Eye (tissue), 1 donor: ENCODE data around the gene TIMM17B.
"Not testable (repeated sequence)": the region's sequence is repeated elsewhere in the genome, so short reads cannot be mapped to it uniquely, and the experiment has no call there.

Source experiments
- DNase-seq: peaks from one replicate; pipeline ENCODE4 v3.0.0-alpha.2; 2015

Gene TIMM17B

GRCh38 chrX:48893556-48894348, 3.8 kb downstream of the TIMM17B start:
- DNase-seq, result no peak

GRCh38 chrX:48892896-48893295, 4.7 kb downstream of the TIMM17B start:
- DNase-seq, result no peak

DNA sequence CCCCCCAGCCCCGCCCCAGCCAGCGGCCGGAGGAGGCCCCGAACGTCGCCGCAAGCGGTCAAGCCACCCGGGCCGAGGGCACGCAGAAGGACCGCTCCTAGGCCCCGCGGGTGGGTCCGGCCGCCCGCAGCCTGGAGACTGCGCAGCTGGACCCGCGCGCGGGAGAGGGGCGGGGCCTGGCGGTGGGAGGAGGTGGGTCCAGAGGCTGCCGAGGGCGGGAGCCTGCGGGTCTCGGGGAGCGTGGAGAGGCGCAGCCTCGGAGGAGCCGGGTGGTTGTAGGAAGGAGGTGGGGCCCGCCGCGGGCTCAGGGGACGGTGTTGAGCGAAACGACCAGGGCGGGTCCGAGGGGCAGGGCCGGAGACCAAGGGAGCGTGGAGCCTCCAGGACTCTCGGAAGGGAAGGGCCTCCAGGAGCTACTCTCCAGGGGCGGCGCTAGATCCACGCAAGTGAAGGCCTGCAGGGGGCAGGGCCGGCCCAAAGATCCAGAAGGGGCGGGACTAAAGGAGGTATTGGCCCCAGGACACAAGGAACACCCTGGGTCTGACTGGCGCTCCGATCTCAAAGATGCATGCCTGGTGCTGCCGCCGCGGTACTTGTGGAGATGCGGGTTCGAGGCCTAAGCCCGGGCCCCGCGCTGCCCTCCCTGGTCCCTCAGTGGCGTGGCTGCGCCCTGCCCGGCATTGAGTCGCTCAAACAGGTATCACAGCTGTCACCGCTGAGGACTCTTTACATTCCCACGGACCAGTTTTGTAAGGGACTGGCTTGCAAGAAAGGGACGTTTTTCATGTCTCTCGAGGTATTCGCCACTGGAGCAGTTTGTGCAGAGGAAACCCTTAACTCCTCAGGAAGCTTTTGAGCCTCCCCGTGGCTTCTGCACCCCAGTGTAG, 5.9 kb downstream of the TIMM17B start:
- peak; percentile 89 for DNase-seq

DNA sequence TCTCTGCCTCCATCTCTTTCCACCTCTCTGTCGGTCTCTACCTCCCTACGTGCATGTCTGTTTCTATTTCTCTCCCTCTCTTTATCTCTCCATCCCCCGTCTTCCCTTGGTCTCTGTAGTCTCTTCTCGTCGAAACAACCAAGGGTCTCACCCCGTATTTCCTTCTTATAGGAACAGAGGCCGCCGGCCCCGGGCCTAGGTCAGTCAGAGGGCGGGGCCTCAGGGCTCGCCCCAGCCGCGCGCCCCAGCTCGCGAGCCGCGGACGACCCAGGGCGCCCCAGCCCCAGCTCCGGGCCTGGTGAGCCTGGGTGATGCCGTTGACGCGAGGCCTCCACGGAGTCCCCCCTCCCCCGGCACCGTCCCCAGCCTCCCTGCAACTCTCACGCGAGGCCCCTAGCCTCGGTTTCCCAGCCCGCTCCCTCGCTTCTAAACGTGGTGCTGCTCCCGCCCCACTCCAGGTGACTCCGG, 6.6 kb downstream of the TIMM17B start:
- DNase-seq, result peak; percentile 54

GRCh38 chrX:48890296-48890925, 7.2 kb downstream of the TIMM17B start:
- no peak for DNase-seq

DNA sequence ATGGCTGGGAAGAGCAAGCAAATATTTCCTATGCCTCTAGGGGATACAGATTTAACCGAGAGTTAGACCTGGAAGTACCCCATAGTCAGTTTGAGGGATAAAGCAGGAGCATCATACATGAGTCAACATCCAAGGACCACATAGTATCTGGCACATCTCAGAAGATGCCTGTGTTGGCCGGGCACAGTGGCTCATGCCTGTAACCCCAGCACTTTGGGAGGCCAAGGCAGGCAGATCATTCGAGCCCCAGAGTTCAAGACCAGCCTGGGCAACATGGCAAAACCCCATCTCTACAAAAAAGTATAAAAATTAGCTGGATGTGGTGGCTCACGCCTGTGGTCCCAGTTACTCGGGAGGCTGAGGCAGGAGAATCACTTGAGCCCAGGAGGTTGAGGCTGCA, 11.0 kb downstream of the TIMM17B start:
- DNase-seq, result not testable (repeated sequence)

DNA sequence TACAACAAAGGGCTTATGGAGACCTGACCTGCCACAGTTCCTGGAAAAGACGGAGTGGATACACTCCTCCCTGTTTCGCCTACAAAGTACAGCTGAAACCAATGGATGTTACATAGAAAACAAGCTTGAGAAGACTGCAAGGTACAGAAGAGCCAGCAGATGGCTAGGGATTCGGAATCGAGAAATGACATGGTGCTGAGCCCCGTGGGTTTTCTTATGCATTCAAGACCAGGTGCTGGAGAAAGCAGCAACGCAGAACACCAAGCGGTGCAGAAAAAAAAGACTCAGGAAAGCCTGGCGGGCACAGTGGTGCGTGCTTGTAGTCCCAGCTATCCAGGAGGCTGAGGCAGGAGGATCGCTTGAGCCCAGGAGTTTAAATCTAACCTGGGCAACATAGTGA, 13.8 kb downstream of the TIMM17B start:
- no peak for DNase-seq

DNA sequence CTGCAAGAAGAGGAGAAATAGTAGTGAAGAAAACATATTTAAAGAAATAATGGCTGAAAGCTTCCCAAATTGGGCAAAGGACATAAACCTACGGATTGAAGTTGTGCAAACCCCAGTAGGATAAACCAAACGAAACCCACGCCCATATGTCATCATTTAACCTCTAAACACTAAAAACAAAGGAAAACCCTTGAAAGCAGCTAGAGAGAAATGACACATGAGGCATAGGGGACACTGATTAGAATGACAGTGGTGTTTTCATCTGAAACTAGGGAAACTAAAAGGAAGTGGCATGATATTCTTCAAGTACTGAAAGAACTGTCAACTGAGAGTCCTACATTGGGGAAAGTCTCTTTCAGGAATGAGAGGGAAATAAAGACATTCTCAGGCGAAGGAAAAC, 20.6 kb downstream of the TIMM17B start:
- DNase-seq, result not testable (repeated sequence)

DNA sequence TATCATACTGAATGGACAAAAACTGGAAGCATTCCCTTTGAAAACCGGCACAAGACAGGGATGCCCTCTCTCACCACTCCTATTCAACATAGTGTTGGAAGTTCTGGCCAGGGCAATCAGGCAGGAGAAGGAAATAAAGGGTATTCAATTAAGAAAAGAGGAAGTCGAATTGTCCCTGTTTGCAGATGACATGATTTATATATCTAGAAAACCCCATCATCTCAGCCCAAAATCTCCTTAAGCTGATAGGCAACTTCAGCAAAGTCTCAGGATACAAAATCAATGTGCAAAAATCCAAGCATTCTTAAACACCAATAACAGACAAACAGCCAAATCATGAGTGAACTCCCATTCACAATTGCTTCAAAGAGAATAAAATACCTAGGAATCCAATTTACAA, 25.6 kb downstream of the TIMM17B start:
- DNase-seq, result not testable (repeated sequence)

DNA sequence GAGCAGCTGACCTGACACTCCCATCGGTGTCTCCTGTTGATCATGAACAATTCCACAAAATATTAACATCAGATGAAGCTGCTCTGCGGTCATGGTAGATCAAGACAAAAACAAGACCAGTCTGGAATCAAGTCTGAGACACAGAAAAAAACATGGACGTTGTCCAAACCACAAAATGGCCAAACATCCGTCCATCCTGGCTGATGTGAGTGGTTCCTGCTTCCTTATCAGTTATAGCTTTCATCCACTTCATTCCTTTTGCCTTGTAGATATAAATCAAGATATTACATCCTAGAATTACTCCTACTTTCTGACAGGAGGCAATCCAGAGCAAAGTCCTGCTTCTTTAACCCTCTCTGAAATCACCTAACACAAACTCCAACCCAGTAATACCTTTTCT, 33.4 kb downstream of the TIMM17B start:
- DNase-seq, result no peak

GRCh38 chrX:48854898-48855297, 42.7 kb downstream of the TIMM17B start:
- DNase-seq, result no peak

GRCh38 chrX:48854121-48854804, 43.3 kb downstream of the TIMM17B start:
- DNase-seq, result not testable (repeated sequence)

DNA sequence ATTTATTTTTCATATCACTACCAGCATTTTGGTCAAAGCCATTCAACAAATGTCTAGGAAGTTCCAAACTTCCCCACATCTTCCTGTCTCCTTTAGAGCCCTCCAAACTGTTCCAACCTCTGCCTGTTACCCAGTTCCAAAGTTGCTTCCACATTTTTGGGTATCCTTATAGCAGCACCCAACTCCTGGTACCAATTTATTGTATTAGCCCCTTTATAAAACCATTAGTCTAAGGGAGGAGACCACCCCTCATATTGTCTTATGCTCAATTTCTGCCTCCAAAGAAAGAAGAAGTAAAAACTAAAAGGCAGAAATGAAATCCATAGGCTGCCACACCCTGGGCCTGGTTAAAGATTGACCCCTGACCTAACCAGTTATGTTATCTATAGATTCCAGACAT, 44.1 kb downstream of the TIMM17B start:
- not testable (repeated sequence) for DNase-seq

DNA sequence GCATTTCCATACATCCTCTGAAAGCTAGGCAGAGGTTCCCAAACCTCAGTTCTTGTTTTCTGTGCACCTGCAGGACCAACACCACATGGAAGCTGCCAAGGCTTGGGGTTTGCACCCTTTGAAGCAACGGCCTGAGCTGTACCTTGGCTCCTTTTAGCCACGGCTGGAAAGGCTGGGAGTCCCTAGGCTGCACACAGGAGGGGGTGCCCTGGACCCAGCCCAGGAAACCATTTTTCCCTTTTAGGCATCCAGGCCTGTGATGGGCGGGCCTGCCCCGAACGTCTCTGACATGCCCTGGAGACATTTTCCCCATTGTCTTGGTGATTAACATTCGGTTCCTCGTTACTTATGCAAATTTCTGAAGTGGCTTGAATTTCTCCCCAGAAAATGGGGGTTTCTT, 44.7 kb downstream of the TIMM17B start:
- DNase-seq, result no peak

DNA sequence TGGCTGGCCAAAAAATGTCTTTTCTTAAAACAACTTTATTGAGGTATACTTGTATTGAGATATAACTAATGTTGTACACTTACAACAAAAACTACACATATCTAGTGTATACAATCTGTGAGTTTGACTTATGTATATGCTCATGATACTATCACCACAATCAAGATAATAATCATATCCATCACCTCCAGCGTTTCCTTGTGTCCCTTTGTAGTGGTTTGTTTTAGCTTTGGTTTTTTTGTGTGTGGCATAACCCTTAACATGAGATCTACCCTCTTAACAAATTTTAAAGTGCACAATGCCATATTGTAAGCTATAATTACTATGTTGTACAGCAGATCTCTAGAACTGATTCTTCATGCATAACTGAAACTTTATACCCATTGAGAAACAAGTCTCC, 48.7 kb downstream of the TIMM17B start:
- DNase-seq, result no peak
